Endothelial cell of umbilical vein (primary cell): Measurements from ENCODE around the gene ADCY3. TPM values are rescaled to one million over a fixed set of nuclear protein-coding genes. Genes with fewer than 3 reads are reported as not detected.

Experiments
- BruUV-seq: library from RNA; stranded (reverse); fragments of 400-500 nt; replicated peaks from 2 replicates; lab custom pipeline; 2021; lab: Mats Ljungman, UMichigan
- CTCF ChIA-PET: fragments of 300-600, 350-600 bp; sonication (Branson Sonifier 250); formaldehyde crosslinking; loops from one replicate; lab custom pipeline; 2021; ENCODE audit warnings: antibody characterized with exemption, inconsistent platforms; lab: Charles Lee
- POLR2A ChIA-PET: fragments of 300-600, 350-600 bp; sonication (Branson Sonifier 250); formaldehyde crosslinking; loops from one replicate; lab custom pipeline; 2021; ENCODE audit warnings: antibody characterized with exemption, inconsistent platforms; lab: Charles Lee
- DNase-seq: peaks from one replicate; pipeline ENCODE4 v3.0.0-alpha.2; 2011; ENCODE audit warnings: low read depth, low spot score
- FAIRE-seq: peaks from 2 replicates; lab custom pipeline; 2011; peaks lifted over from hg19 to GRCh38; lab: Jason Lieb, UNC
- H2AFZ ChIP-seq: 2 replicates; pipeline ENCODE4 v1.6.0; 2012; ENCODE audit warnings: low read depth, low read length, control low read depth, inconsistent platforms
- H3K27ac ChIP-seq: 2 replicates; pipeline ENCODE4 v1.5.1; 2011; ENCODE audit warnings: low read depth, mild to moderate bottlenecking, control low read depth, low read length, moderate library complexity; ENCODE audit not compliant: insufficient read depth
- H3K27me3 ChIP-seq, 2 experiments: 2 replicates each; pipeline versions ENCODE4 v1.6.0 to v1.6.1; 2011; ENCODE audit warnings: low read length in 2 of 2, mixed read lengths in 1 of 2; ENCODE audit not compliant: control insufficient read depth in 2 of 2, insufficient read depth in 2 of 2
- H3K36me3 ChIP-seq, 2 experiments: 2 replicates in 1 of 2; 3 replicates in 1 of 2; pipeline ENCODE4 v1.5.1; 2011; ENCODE audit warnings: low read length in 2 of 2, mild to moderate bottlenecking in 1 of 2, moderate library complexity in 1 of 2; ENCODE audit not compliant: control insufficient read depth in 2 of 2, insufficient read depth in 2 of 2; ENCODE audit errors: extremely low read depth in 1 of 2
- H3K4me1 ChIP-seq: 3 replicates; pipeline ENCODE4 v1.5.1; 2011; ENCODE audit warnings: mild to moderate bottlenecking, low read length; ENCODE audit not compliant: control insufficient read depth, insufficient read depth; ENCODE audit errors: extremely low read depth
- H3K4me2 ChIP-seq: 2 replicates; pipeline ENCODE4 v1.6.1; 2011; ENCODE audit warnings: low read length, control low read depth, mixed read lengths; ENCODE audit not compliant: insufficient read depth
- H3K4me3 ChIP-seq, 3 experiments: fragments of 200-600 bp in 1 of 3; sonication (generic), shearing (Covaris generic) in 1 of 3; replicated peaks in 1 of 3; 2 replicates each; pipeline ENCODE4 v1.5.1; 2011 to 2016; ENCODE audit warnings: control low read depth in 3 of 3, low read length in 3 of 3, mild to moderate bottlenecking in 2 of 3, inconsistent platforms in 1 of 3, low read depth in 1 of 3, moderate library complexity in 1 of 3; ENCODE audit not compliant: insufficient read depth in 1 of 3
- H3K79me2 ChIP-seq: 2 replicates; pipeline ENCODE4 v1.6.0; 2012; ENCODE audit warnings: low read length, inconsistent platforms; ENCODE audit not compliant: control insufficient read depth, insufficient read depth
- H3K9ac ChIP-seq: replicated peaks from 2 replicates; pipeline ENCODE3; 2011; ENCODE audit warnings: low read length, control low read depth; ENCODE audit not compliant: insufficient read depth; ENCODE audit errors: extremely low read depth
- H3K9me1 ChIP-seq: replicated peaks from 3 replicates; pipeline ENCODE4 v1.6.0; 2011; ENCODE audit warnings: mild to moderate bottlenecking, low read length; ENCODE audit not compliant: control insufficient read depth, insufficient read depth; ENCODE audit errors: extremely low read depth
- H3K9me3 ChIP-seq: replicated peaks from 2 replicates; pipeline ENCODE4 v1.5.1; 2012; ENCODE audit warnings: low read length, inconsistent platforms; ENCODE audit not compliant: control insufficient read depth, insufficient read depth
- H4K20me1 ChIP-seq: replicated peaks from 2 replicates; pipeline ENCODE3; 2011; ENCODE audit warnings: mild to moderate bottlenecking, low read length; ENCODE audit not compliant: control insufficient read depth, insufficient read depth; ENCODE audit errors: extremely low read depth
- EZH2 ChIP-seq: IDR thresholded peaks from 2 replicates; pipeline ENCODE4 v1.6.1; 2012; ENCODE audit warnings: borderline replicate concordance, low read depth, mild to moderate bottlenecking, moderate library complexity, low read length, inconsistent platforms; ENCODE audit not compliant: severe bottlenecking
- FOS ChIP-seq: IDR thresholded peaks from 2 replicates; pipeline ENCODE4 v1.6.1; 2011; ENCODE audit warnings: mild to moderate bottlenecking, low read length, moderate library complexity, borderline replicate concordance; ENCODE audit not compliant: insufficient read depth
- GATA2 ChIP-seq: IDR thresholded peaks from 2 replicates; pipeline ENCODE4 v1.7.0; 2011; ENCODE audit warnings: low read depth, mild to moderate bottlenecking, moderate library complexity, mixed read lengths, low read length; ENCODE audit not compliant: insufficient read length, insufficient read depth
- JUN ChIP-seq: IDR thresholded peaks from 2 replicates; pipeline ENCODE4 v1.6.1; 2011; ENCODE audit warnings: borderline replicate concordance, low read depth; ENCODE audit not compliant: insufficient read length, insufficient read depth
- MAX ChIP-seq: IDR thresholded peaks from 2 replicates; pipeline ENCODE4 v1.6.1; 2011; ENCODE audit not compliant: insufficient read depth, insufficient read length
- MYC ChIP-seq: IDR thresholded peaks from one replicate; pipeline ENCODE4 v1.6.1; 2011; ENCODE audit warnings: mild to moderate bottlenecking, low read depth, low read length
- POLR2A ChIP-seq: IDR thresholded peaks from 2 replicates; pipeline ENCODE4 v1.6.1; 2012; ENCODE audit warnings: low read depth, mild to moderate bottlenecking, control low read depth, low read length
- POLR2AphosphoS5 ChIP-seq: IDR thresholded peaks from 2 replicates; pipeline ENCODE4 v1.6.1; 2012; ENCODE audit warnings: low read depth, mild to moderate bottlenecking, control low read depth, low read length, moderate library complexity; ENCODE audit not compliant: insufficient read depth
- dilution Hi-C: fragments of 300-500 bp; cut with MboI; formaldehyde crosslinking; loops from one replicate; pipeline ENCODE4 v1.15.0; 2019; ENCODE audit warnings: low sequenced_read_pairs; ENCODE audit not compliant: extremely low pct_ligation_motif_present
- intact Hi-C: fragments of 100-400 bp; cut with micrococcal nuclease; formaldehyde crosslinking; loops from one replicate; pipeline ENCODE4 v1.10.0; 2022
- polyA plus RNA-seq, 4 experiments: library from polyadenylated mRNA; depleted of rRNA in 3 of 4; stranded (reverse) in 3 of 4; unstranded in 1 of 4; fragments of >200 nt; gene quantifications; 2 replicates each; pipeline versions ENCODE4 v1.2.1 to v1.2.3, GENCODE V29; 2011 to 2012; ENCODE audit warnings: missing spikeins in 1 of 4
- total RNA-seq: library from RNA; stranded (reverse); gene quantifications from 2 replicates; pipeline ENCODE4 v1.2.3, GENCODE V29; 2021

ADCY3 gene
- total and polyA plus RNA-seq, 2 donors (not counting 3 experiments of a cell fraction or from before 2014, with no cell fraction given): 54.0 to 61.3 TPM

DNA sequence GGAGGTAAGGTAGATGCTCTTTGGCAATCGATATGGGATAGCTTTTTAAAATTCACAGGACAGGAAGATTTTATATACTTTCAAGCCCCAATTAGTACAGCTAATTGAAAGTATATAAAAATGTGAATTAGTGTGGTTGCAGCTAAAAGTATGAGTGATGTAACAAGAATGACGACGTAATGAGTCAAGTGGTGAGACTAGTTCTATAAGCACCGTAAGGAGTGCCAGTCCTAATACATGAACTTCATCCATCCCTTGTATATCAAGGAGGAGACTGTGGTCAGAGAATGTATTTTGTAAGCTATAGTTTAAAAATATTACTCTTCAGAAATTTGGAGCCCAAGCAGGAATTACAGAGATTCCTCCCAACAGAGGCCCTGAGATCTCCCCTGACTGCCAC, 25.9 kb upstream of the ADCY3 start:
- H3K4me3 ChIP-seq: no peak overlapping the region
- no peaks in the 10 kb centered on the region for H3K79me2 ChIP-seq
- ChIA-PET CTCF (interaction anchor here (0.9 to 1.5 kb wide), 2 partner anchors 8 to 250 kb away, joined by 3 to 4 read pairs; no protein-coding TSS in a partner anchor), POLR2A (no interaction called here)
- H2AFZ ChIP-seq: no peak overlapping the region
- intact Hi-C loops: no loop called here
- H3K4me2 ChIP-seq: no peak overlapping the region
- FAIRE-seq (no peak), DNase-seq (no peak)
- no peak overlapping the region for H3K9ac ChIP-seq
- H3K4me1 ChIP-seq: no peaks in the 10 kb centered on the region
- H3K9me3 ChIP-seq: no peaks in the 10 kb centered on the region
- BruUV-seq: no TSS peak
- H3K36me3 ChIP-seq: peaks cover 0 to 3% of the 10 kb centered on the region in 2 experiments
- no peak overlapping the region for H3K27ac ChIP-seq
- H3K9me1 ChIP-seq: no peaks in the 10 kb centered on the region
- no peaks in the 10 kb centered on the region for H3K27me3 ChIP-seq
- dilution Hi-C loops: no loop called here
- H4K20me1 ChIP-seq: no peaks in the 10 kb centered on the region
- TF ChIP-seq POLR2AphosphoS5 (no peak), JUN (no peak), GATA2 (no peak), MAX (no peak), EZH2 (no peak), POLR2A (no peak), MYC (no peak), FOS (no peak)
